Tongue (tissue), 2 donors: Measurements from ENCODE around the gene GPD1. TPM values are rescaled to one million over a fixed set of nuclear protein-coding genes. Genes with fewer than 3 reads are reported as not detected.
"Not testable (repeated sequence)": the region's sequence is repeated elsewhere in the genome, so short reads cannot be mapped to it uniquely, and the experiment has no call there.

Experiments used
- DNase-seq: peaks from one replicate; pipeline ENCODE4 v3.0.0-alpha.2; 2015
- total RNA-seq: library from RNA; depleted of rRNA; stranded (reverse); fragments of >200 nt; gene quantifications from one replicate; pipeline ENCODE4 v1.2.3, GENCODE V29; 2014

Gene GPD1
- total RNA-seq, 1 donor from 2014 or later = 222 TPM

- no peak for DNase-seq
These were observed 19.4 kb downstream of the GPD1 start for GRCh38 chr12:50123203-50123602.

GRCh38 chr12:50127546-50127945, 23.7 kb downstream of the GPD1 start:
- no peak for DNase-seq

- no peak for DNase-seq
These were observed 25.5 kb downstream of the GPD1 start for GRCh38 chr12:50129290-50129689.

GRCh38 chr12:50132505-50133135, 28.8 kb downstream of the GPD1 start:
- peak; percentile 60 for DNase-seq

GRCh38 chr12:50142993-50143392, 39.2 kb downstream of the GPD1 start:
- DNase-seq = no peak

GRCh38 chr12:50145439-50145838, 41.6 kb downstream of the GPD1 start:
- no peak for DNase-seq

DNA sequence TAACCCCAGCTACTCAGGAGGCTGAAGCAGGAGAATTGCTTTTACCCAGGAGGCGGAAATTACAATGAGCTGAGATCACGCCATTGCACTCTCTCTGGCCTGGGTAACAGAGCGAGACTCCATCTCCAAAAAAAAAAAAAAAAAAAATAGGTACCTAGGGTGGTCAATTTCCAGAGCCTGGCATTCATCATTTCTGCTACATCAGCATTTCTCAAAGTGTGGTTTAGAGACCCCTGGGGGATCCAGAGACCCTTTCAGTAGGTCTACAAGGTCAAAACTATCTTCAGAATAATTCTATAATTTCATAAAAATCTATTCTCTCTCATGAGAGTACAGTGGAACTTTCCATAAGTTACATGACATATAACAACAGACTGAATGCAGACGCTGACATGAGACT, 43.5 kb downstream of the GPD1 start:
- DNase-seq = no peak

DNA sequence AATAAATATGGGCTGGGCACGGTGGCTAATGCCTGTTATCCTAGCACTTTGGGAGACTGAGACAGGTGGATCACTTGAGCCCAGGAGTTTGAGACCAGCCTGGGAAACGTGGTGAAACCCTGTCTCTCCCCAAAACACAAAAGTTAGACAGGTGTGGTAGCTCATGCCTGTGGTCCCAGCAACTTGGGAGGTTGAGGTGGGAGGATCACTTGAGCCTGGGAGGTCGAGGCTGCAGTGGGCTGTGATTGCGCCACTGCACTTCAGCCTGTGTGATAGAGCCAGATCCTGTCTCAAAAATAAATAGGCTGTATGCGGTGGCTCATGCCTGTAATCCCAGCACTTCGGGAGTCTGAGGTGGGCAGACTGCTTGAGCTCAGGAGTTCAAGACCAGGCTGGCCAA, 44.2 kb downstream of the GPD1 start:
- DNase-seq = not testable (repeated sequence)

- DNase-seq = no peak
These were observed 45.5 kb downstream of the GPD1 start for GRCh38 chr12:50149311-50149710.

DNA sequence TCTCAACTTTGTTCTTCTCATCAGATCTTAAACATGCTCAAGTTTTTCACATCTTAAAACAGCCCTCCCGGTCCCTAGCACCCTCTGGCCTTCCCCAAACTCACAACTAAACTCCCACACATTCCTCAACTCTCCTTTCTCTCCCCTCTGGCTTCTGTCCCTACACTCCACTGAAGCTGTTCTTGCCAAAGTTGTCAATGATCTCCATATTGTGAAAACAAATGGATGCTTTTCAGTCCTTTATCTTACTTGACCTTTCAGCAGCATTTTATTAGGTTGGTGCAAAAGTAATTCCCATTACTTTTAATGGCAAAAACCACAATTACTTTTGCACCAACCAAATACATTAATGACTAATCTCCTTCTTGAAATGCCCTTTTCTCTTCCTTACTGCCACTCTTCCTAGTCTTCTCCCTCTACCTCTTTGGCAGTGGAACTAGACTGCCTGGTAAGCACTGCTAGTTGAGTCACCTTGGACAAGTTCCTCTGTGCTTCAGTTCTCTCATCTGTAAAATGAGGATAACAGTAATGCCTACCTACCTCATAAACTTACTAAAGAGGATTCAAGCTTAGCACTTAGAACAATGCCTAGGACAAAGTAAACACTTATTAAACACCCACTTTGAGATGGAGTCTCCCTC, 47.4 kb downstream of the GPD1 start:
- no peak for DNase-seq

DNA sequence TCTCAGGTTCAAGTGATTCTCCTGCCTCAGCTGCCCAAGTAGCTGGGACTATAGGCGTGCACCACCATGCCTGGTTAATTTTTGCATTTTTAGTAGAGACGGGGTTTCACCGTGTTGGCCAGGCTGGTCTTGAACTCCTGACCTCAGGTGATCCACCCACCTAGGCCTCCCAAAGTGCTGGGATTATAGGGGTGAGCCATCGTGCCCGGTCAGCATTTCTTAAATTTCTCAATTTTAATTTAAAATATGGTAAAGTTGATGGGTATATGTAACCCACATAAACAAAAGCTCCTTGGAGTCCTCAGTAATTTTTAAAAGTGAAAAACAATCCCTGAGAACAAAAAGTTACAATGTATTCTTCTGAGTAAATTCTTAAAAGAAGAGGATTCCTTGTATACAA, 51.1 kb downstream of the GPD1 start:
- not testable (repeated sequence) for DNase-seq

- no peak for DNase-seq
These were observed 52.8 kb downstream of the GPD1 start for GRCh38 chr12:50156641-50157040.

- no peak for DNase-seq
These were observed 53.5 kb downstream of the GPD1 start for GRCh38 chr12:50157259-50157658.

GRCh38 chr12:50160643-50161042, 56.8 kb downstream of the GPD1 start:
- DNase-seq = no peak

Other genes starting within 250 kb of the GPD1 start
- gene FAIM2, start 200.1 kb upstream of the GPD1 start, total RNA-seq = 7.8 TPM
- gene AQP2, start 153.3 kb upstream of the GPD1 start, total RNA-seq = not detected
- 10.4 TPM for gene AQP5, start 142.1 kb upstream of the GPD1 start, total RNA-seq
- gene AQP6, start 131.1 kb upstream of the GPD1 start, total RNA-seq = 0.10 TPM
- 31.8 TPM for gene RACGAP1, start 78.5 kb upstream of the GPD1 start, total RNA-seq
- gene ASIC1, start 46.4 kb upstream of the GPD1 start, total RNA-seq = 4.1 TPM
- gene SMARCD1, start 18.7 kb upstream of the GPD1 start, total RNA-seq = 43.8 TPM
- 76.0 TPM for gene COX14, start 8.2 kb downstream of the GPD1 start, total RNA-seq
- gene CERS5, start 63.4 kb downstream of the GPD1 start, total RNA-seq = 26.5 TPM
- 66.1 TPM for gene LIMA1, start 179.5 kb downstream of the GPD1 start, total RNA-seq